ENCODE data around the gene RALGAPA1. TPM values are rescaled to one million over a fixed set of nuclear protein-coding genes. Genes with fewer than 3 reads are reported as not detected.

The RALGAPA1 gene
- total RNA-seq, 1 donor from 2014 or later = 29.0 TPM

- no peak overlapping the region for H3K4me3 Mint-ChIP-seq (ENCODE audit: unreplicated experiment)
Measured at GRCh38 chr14:35576260-35576659, 232.8 kb downstream of the RALGAPA1 start.

GRCh38 chr14:35573911-35574310, 235.2 kb downstream of the RALGAPA1 start:
- Mint-ChIP-seq H3K4me3 (ENCODE audit: unreplicated experiment) (no peak overlapping the region), H3K36me3 (ENCODE audit: low read depth, unreplicated experiment) (no peaks in the 10 kb centered on the region), H3K27ac (ENCODE audit: unreplicated experiment) (no peak overlapping the region), H3K9me3 (ENCODE audit: unreplicated experiment) (no peaks in the 10 kb centered on the region), H3K4me1 (ENCODE audit: unreplicated experiment) (no peaks in the 10 kb centered on the region), H3K27me3 (ENCODE audit: unreplicated experiment) (no peaks in the 10 kb centered on the region)
- DNase-seq (ENCODE audit: low spot score) = no peak
- TF ChIP-seq CTCF (IDR thresholded peaks at IDR 0.05; ENCODE audit: unreplicated experiment) = no peak

More at GRCh38 chr14:35576260-35576659, 232.8 kb downstream of the RALGAPA1 start:
- Mint-ChIP-seq H3K9me3 (ENCODE audit: unreplicated experiment) (no peaks in the 10 kb centered on the region), H3K27me3 (ENCODE audit: unreplicated experiment) (no peaks in the 10 kb centered on the region), H3K36me3 (ENCODE audit: low read depth, unreplicated experiment) (no peaks in the 10 kb centered on the region), H3K27ac (ENCODE audit: unreplicated experiment) (no peak overlapping the region), H3K4me1 (ENCODE audit: unreplicated experiment) (no peaks in the 10 kb centered on the region)
- DNase-seq (ENCODE audit: low spot score) = no peak
- TF ChIP-seq CTCF (IDR thresholded peaks at IDR 0.05; ENCODE audit: unreplicated experiment) = no peak

GRCh38 chr14:35571598-35571997, 237.5 kb downstream of the RALGAPA1 start:
- no peak overlapping the region for H3K27ac Mint-ChIP-seq (ENCODE audit: unreplicated experiment)
- H3K4me3 Mint-ChIP-seq (ENCODE audit: unreplicated experiment) = no peak overlapping the region
- no peak for DNase-seq (ENCODE audit: low spot score)
- H3K9me3 Mint-ChIP-seq (ENCODE audit: unreplicated experiment) = no peaks in the 10 kb centered on the region
- H3K4me1 Mint-ChIP-seq (ENCODE audit: unreplicated experiment) = no peaks in the 10 kb centered on the region
- H3K27me3 Mint-ChIP-seq (ENCODE audit: unreplicated experiment) = no peaks in the 10 kb centered on the region
- no peak for TF ChIP-seq CTCF (IDR thresholded peaks at IDR 0.05; ENCODE audit: unreplicated experiment)
- H3K36me3 Mint-ChIP-seq (ENCODE audit: low read depth, unreplicated experiment) = no peaks in the 10 kb centered on the region

- no peak for DNase-seq (ENCODE audit: low spot score)
- H3K4me1 Mint-ChIP-seq (ENCODE audit: unreplicated experiment) = no peaks in the 10 kb centered on the region
- H3K9me3 Mint-ChIP-seq (ENCODE audit: unreplicated experiment) = no peaks in the 10 kb centered on the region
- no peak for TF ChIP-seq CTCF (IDR thresholded peaks at IDR 0.05; ENCODE audit: unreplicated experiment)
- H3K4me3 Mint-ChIP-seq (ENCODE audit: unreplicated experiment) = no peak overlapping the region
- H3K27me3 Mint-ChIP-seq (ENCODE audit: unreplicated experiment) = no peaks in the 10 kb centered on the region
- no peaks in the 10 kb centered on the region for H3K36me3 Mint-ChIP-seq (ENCODE audit: low read depth, unreplicated experiment)
- H3K27ac Mint-ChIP-seq (ENCODE audit: unreplicated experiment) = no peak overlapping the region
Measured at GRCh38 chr14:35565871-35566464, 243.1 kb downstream of the RALGAPA1 start.

- no peak for TF ChIP-seq CTCF (IDR thresholded peaks at IDR 0.05; ENCODE audit: unreplicated experiment)
- Mint-ChIP-seq H3K4me1 (ENCODE audit: unreplicated experiment) (peaks cover 4% of the 10 kb centered on the region), H3K27ac (ENCODE audit: unreplicated experiment) (no peak overlapping the region), H3K4me3 (ENCODE audit: unreplicated experiment) (no peak overlapping the region), H3K27me3 (ENCODE audit: unreplicated experiment) (no peaks in the 10 kb centered on the region), H3K9me3 (ENCODE audit: unreplicated experiment) (no peaks in the 10 kb centered on the region), H3K36me3 (ENCODE audit: low read depth, unreplicated experiment) (no peaks in the 10 kb centered on the region)
- DNase-seq (ENCODE audit: low spot score) = no peak
Measured at GRCh38 chr14:35558680-35559079, 250.4 kb downstream of the RALGAPA1 start.

All from endothelial cell (in vitro differentiated cells).